NT2/D1 (cell line): ENCODE data around the gene CYSRT1.

ENCODE experiments used
- SUZ12 ChIP-seq: IDR thresholded peaks from 2 replicates; pipeline ENCODE4 v1.6.1; 2011; ENCODE audit not compliant: insufficient read length, insufficient read depth; ENCODE audit errors: extremely low read depth
- YY1 ChIP-seq: IDR thresholded peaks from 2 replicates; pipeline ENCODE4 v1.6.1; 2011; ENCODE audit not compliant: insufficient read length, insufficient read depth
- ZNF274 ChIP-seq: IDR thresholded peaks from 2 replicates; pipeline ENCODE4 v1.6.1; 2011; ENCODE audit warnings: mild to moderate bottlenecking, low read depth, low read length

DNA sequence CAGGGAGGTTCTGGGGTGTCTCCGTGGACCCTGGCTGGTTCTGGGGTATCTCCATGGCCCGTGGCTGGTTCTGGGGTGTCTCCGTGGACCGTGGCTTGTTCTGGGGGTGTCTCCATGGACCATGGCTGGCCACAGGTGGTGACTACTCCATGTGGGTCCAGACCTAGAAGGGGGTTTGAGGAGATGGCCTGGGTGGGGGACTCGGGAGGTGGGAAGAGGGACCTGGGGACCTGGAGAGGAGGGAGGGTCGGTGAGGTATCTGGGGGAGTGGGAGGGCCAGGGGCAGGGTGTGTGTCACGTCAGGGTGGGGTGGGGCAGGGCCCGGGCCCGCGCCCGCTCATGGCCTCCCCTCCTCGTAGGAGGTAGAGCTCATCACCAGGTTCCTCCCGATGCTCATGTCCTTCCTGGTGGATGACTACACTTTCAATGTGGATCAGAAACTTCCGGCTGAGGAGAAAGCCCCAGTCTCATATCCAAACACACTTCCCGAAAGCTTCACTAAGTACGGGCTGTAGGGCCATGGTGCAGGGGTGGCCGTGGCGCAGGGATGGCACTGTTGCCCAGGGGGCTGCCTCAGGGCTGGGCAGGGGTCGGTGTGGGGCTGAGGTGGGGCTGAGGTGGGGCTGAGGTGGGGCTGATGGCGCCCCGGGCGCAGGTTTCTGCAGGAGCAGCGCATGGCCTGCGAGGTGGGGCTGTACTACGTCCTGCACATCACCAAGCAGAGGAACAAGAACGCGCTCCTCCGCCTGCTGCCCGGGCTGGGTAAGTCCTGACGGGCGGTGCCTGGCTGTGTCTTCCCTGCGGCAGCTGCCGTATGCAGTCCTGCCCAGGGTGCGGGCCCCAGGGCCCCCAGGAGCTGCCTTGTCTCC lies 41.8 kb downstream of the CYSRT1 start:
- no peak for TF ChIP-seq SUZ12
- no peak for TF ChIP-seq YY1
- no peak for TF ChIP-seq ZNF274
